ENCODE results near the gene YES1.
"Not testable (repeated sequence)": the region's sequence is repeated elsewhere in the genome, so short reads cannot be mapped to it uniquely, and the experiment has no call there.

The YES1 gene

GRCh38 chr18:773980-774624 is 37.9 kb downstream of the YES1 start:
- DNase-seq (ENCODE audit: low read depth, low spot score) = no peak
- in situ Hi-C loops (cut with HindIII; ENCODE audit: low sequenced_read_pairs) = no loop called here
- H3K4me3 ChIP-seq (ENCODE audit: low read depth, low read length) = no peak overlapping the region
- TF ChIP-seq, protein P1, sequence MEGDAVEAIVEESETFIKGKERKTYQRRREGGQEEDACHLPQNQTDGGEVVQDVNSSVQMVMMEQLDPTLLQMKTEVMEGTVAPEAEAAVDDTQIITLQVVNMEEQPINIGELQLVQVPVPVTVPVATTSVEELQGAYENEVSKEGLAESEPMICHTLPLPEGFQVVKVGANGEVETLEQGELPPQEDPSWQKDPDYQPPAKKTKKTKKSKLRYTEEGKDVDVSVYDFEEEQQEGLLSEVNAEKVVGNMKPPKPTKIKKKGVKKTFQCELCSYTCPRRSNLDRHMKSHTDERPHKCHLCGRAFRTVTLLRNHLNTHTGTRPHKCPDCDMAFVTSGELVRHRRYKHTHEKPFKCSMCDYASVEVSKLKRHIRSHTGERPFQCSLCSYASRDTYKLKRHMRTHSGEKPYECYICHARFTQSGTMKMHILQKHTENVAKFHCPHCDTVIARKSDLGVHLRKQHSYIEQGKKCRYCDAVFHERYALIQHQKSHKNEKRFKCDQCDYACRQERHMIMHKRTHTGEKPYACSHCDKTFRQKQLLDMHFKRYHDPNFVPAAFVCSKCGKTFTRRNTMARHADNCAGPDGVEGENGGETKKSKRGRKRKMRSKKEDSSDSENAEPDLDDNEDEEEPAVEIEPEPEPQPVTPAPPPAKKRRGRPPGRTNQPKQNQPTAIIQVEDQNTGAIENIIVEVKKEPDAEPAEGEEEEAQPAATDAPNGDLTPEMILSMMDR (IDR thresholded peaks at IDR 0.05; ENCODE audit: low read depth, low read length) = no peak

GRCh38 chr18:770583-770961 is 41.5 kb downstream of the YES1 start:
- TF ChIP-seq, protein P1 (IDR thresholded peaks at IDR 0.05; ENCODE audit: low read depth, low read length) = no peak
- no peak overlapping the region for H3K4me3 ChIP-seq (ENCODE audit: low read depth, low read length)
- in situ Hi-C loops (cut with HindIII; ENCODE audit: low sequenced_read_pairs) = no loop called here
- no peak for DNase-seq (ENCODE audit: low read depth, low spot score)

GRCh38 chr18:767961-768360 is 44.1 kb downstream of the YES1 start:
- in situ Hi-C loops (cut with HindIII; ENCODE audit: low sequenced_read_pairs) = no loop called here
- DNase-seq (ENCODE audit: low read depth, low spot score) = no peak

DNA sequence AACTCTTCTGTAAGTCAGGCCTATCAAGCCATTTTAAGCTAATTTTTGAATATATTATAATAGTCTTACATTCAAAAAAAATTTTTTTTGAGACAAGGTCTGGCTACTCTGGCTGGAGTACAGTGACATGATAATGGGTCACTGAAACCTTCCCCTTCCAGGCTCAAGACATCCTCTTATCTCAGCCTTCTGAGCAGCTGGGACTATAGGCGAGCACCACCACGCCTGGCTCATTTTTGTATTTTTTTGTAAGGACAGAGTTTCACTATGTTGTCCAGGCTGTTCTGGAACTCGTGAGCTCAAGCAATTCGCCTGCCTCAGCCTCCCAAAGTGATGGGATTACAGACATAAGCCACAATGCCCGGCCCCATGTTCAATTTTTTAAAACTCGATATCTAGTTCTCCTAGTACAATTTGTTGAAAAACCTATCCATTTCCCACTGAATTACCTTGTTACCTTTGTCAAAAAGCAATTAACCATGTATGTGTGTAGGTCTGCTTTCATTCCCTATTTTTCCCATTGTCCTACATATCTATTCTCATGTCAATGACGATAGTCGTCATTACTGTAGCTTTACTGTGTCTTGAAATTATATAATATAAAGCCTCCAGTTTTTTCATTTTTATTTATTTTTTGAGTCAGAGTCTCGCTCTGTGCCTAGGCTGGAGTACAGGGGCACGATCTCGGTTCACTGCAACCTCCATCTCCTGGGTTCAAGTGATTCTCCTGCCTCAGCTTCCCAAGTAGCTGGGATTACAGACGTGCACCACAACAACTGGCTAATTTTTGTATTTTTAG is 44.8 kb downstream of the YES1 start:
- in situ Hi-C loops (cut with HindIII; ENCODE audit: low sequenced_read_pairs) = no loop called here
- TF ChIP-seq, protein P1 (IDR thresholded peaks at IDR 0.05; ENCODE audit: low read depth, low read length) = no peak
- DNase-seq (ENCODE audit: low read depth, low spot score) = no peak

More at GRCh38 chr18:767961-768360, 44.1 kb downstream of the YES1 start:
- no peak overlapping the region for H3K4me3 ChIP-seq (ENCODE audit: low read depth, low read length)
- TF ChIP-seq, protein P1 (IDR thresholded peaks at IDR 0.05; ENCODE audit: low read depth, low read length) = no peak

DNA sequence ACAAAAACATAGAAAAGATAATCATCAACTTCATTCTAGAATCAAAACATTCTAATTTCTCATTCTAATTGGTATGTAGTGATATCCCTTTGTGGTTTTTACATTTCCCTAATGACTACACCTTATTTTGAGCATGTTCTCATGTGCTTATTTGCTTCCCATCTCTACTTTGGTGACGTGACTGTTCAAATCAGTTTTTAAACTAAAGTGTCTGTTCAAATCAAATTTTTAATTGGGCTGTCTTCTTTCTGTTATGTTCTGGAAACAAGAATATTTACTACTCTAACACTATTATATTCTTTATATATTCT is 45.5 kb downstream of the YES1 start:
- TF ChIP-seq, protein P1 (IDR thresholded peaks at IDR 0.05; ENCODE audit: low read depth, low read length) = no peak
- no peak for DNase-seq (ENCODE audit: low read depth, low spot score)
- in situ Hi-C loops (cut with HindIII; ENCODE audit: low sequenced_read_pairs) = no loop called here
- H3K4me3 ChIP-seq (ENCODE audit: low read depth, low read length) = no peak overlapping the region

More for the DNA sequence above, 44.8 kb downstream of the YES1 start:
- H3K4me3 ChIP-seq (ENCODE audit: low read depth, low read length) = no peak overlapping the region

DNA sequence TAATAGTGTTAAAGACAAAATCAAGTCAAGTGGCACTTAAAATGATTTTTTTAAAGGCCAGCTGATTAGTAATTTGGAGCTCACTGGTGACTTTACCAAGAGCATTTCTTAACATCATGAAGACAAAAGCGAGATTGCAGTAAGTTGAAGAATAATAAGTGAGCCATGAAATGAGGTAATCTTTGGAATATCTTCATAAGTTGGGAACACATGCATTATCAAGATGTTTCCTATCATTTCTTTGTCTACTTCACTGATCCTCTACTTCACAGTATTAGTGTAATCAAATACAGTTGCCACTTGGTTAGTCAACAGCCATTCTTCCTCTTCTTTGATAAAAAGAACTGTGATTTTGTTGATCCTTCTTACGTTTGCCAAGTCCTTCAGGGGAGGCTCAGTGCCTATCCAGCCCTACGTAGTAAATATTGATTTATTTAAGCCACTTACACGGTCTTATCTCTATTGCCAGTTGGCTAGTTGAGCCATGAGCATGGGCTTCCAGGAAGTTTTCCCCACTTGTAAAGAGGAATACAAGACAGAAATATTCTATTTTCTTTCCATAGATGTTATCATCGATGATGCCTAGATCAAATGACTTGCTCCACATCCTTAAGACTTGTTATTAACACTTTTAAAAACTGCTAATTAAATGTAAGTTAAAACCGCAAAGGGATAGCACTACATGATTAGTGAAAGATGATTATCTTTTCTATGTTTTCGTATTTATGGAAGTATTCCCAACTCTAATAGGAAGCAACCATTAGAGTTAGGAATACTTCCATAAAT is 46.1 kb downstream of the YES1 start:
- DNase-seq (ENCODE audit: low read depth, low spot score) = no peak
- in situ Hi-C loops (cut with HindIII; ENCODE audit: low sequenced_read_pairs) = no loop called here
- TF ChIP-seq, protein P1 (IDR thresholded peaks at IDR 0.05; ENCODE audit: low read depth, low read length) = no peak
- no peak overlapping the region for H3K4me3 ChIP-seq (ENCODE audit: low read depth, low read length)

GRCh38 chr18:759864-760263 is 52.2 kb downstream of the YES1 start:
- in situ Hi-C loops (cut with HindIII; ENCODE audit: low sequenced_read_pairs) = not testable (repeated sequence)

More at GRCh38 chr18:759864-760263, 52.2 kb downstream of the YES1 start:
- DNase-seq (ENCODE audit: low read depth, low spot score); H3K4me3 ChIP-seq (ENCODE audit: low read depth, low read length): not testable (repeated sequence)

Measured in astrocyte of the spinal cord (primary cell).